NT2/D1 (cell line): ENCODE results near the gene LRRC36.

Experiments
- DNase-seq: peaks from one replicate; pipeline ENCODE4 v3.0.0-alpha.2; 2011; ENCODE audit warnings: low read depth, low spot score
- H3K27me3 ChIP-seq: 2 replicates; pipeline ENCODE4 v1.6.0; 2011; ENCODE audit warnings: mild to moderate bottlenecking; ENCODE audit not compliant: insufficient read length, insufficient read depth
- H3K36me3 ChIP-seq: 2 replicates; pipeline ENCODE4 v1.6.1; 2011; ENCODE audit warnings: mild to moderate bottlenecking, low read length, mixed read lengths; ENCODE audit not compliant: insufficient read depth, insufficient read length
- H3K4me1 ChIP-seq: 2 replicates; pipeline ENCODE4 v1.5.1; 2011; ENCODE audit not compliant: insufficient read depth, insufficient read length
- H3K4me3 ChIP-seq: 2 replicates; pipeline ENCODE4 v1.5.1; 2011; ENCODE audit warnings: low read depth; ENCODE audit not compliant: insufficient read length
- H3K9ac ChIP-seq: 2 replicates; pipeline ENCODE4 v1.6.0; 2011; ENCODE audit warnings: low read depth; ENCODE audit not compliant: insufficient read length
- H3K9me3 ChIP-seq: 2 replicates; pipeline ENCODE4 v1.5.1; 2011; ENCODE audit warnings: mild to moderate bottlenecking, low read length; ENCODE audit not compliant: insufficient read depth
- SUZ12 ChIP-seq: IDR thresholded peaks from 2 replicates; pipeline ENCODE4 v1.6.1; 2011; ENCODE audit not compliant: insufficient read length, insufficient read depth; ENCODE audit errors: extremely low read depth
- YY1 ChIP-seq: IDR thresholded peaks from 2 replicates; pipeline ENCODE4 v1.6.1; 2011; ENCODE audit not compliant: insufficient read length, insufficient read depth
- ZNF274 ChIP-seq: IDR thresholded peaks from 2 replicates; pipeline ENCODE4 v1.6.1; 2011; ENCODE audit warnings: mild to moderate bottlenecking, low read depth, low read length

The LRRC36 gene, protein sequence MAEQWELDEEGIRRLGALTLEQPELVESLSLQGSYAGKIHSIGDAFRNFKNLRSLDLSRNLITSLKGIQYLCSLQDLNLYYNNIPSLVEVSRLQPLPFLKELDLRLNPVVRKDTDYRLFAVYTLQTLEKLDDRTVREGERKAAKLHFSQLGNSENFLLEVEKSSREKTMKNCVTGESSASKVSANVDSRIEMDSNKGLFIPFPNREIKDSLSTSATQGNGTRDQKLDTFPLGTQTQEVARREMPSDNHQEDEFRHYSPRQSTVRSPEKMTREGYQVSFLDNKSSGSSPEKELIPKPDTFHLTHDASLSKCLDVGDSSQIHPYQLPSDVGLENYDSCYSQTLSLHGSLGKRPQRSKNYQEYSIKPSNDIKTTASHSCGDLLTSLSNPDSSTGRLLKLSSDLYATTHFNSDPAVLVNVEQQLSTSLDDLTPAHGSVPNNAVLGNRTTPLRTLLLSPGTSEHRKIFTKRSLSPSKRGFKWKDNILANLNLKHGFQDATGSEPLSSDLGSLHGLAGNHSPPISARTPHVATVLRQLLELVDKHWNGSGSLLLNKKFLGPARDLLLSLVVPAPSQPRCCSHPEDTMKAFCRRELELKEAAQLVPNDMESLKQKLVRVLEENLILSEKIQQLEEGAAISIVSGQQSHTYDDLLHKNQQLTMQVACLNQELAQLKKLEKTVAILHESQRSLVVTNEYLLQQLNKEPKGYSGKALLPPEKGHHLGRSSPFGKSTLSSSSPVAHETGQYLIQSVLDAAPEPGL

DNA sequence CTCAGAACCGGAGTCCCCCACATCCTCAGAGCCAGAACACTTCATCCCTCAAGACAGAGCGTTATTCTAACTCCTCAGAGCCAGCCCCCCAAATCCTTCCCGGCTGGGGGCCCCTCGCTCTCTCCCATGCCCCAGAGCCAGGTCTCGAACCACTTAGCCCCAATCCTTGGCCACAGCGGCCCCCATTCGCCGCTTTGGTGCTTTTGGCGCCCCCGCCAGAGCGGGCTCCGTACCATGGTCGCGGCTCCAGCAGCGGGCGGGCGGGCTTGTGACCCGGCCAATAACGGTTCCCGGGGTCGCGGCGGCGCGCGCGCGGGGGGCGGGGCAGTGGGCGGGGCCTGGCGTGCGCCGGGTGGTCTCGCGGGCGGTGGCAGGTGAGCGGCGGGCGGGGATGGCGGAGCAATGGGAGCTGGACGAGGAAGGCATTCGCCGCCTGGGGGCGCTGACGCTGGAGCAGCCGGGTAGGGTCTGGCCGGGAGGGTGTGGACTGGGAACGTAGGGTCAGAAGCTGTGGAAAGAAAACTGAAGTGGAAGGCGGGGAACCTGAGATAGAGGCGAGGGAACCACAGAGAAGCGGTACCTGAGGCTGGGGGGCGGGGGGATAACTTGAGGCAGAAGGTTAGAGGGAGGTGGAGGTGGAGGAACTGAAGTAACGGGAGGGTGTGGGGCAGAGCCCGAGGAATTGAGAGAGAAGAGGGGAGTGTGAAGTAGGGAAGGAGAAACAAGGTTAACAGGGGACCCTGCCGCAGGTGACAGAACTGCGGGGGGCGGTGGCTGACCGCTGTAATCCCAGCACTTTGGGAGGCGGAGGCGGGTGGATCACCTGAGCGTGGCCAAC is at the start of gene LRRC36, which contains the start of gene KCTD19:
Gene LRRC36 (plus strand): TSS at position 344 of the 838 bp plus-strand sequence. CDS start 48 bp downstream, at position 392.
Gene KCTD19 (minus strand): TSS at position 270 of the 838 bp plus-strand sequence. CDS start 34 bp downstream, at position 236.
- Histone ChIP-seq H3K9me3 (no peaks in the 10 kb centered on the region), H3K27me3 (no peaks in the 10 kb centered on the region), H3K36me3 (no peaks in the 10 kb centered on the region), H3K9ac (peak within 1 kb of the TSS; percentile 88), H3K4me3 (peak within 1 kb of the TSS; percentile 75), H3K4me1 (no peaks in the 10 kb centered on the region)
- TF ChIP-seq SUZ12 (no peak), YY1 (no peak)
- DNase-seq, result peak; percentile 85

DNA sequence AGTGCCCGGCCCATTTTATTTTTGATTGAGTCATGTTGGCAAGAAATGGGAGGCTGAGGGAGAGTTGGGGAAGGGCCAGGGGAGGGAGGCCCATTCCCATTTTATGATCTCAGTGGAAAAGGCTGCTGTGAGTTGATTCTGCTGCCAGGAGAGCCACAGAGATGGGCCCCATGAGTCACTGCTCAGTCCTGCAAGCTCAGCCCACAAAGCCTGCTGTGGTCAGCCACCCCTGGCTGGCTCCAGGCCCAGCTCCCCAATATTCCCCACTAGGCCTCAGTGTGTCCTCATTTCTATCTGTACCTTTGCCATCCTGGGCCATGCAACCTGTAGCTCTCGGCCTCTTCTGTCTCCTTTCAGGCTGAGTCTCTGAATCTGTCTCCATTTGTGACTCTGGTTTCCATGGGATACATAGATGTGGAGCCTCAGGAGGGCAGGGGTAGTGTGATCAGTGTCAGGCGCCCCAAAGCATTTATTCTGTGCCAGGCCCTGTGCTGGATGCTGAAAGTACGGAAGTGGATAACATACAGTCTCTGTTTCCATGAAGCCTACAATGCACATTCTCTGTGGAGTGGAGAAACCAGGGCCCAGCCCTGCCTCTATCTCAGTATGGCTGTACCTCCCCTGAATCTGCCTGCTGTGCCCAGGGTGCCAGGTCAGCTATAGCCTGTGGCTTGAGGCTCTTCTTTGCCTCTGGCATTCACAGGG is 49.2 kb upstream of the LRRC36 start:
- H3K9me3 ChIP-seq, result no peaks in the 10 kb centered on the region
- H3K27me3 ChIP-seq, result peaks cover 8% of the 10 kb centered on the region
- H3K4me3 ChIP-seq, result no peak overlapping the region
- DNase-seq, result no peak
- TF ChIP-seq SUZ12 (no peak), ZNF274 (no peak), YY1 (no peak)
- peaks cover 29% of the 10 kb centered on the region for H3K36me3 ChIP-seq
- H3K9ac ChIP-seq, result peak overlapping the region; percentile 28
- H3K4me1 ChIP-seq, result peaks cover 16% of the 10 kb centered on the region

GRCh38 chr16:67277999-67278772 is 48.4 kb upstream of the LRRC36 start:
- no peak for TF ChIP-seq SUZ12
- no peak for TF ChIP-seq ZNF274
- no peak for TF ChIP-seq YY1
- peaks cover 19% of the 10 kb centered on the region for H3K4me1 ChIP-seq
- H3K36me3 ChIP-seq, result peaks cover 30% of the 10 kb centered on the region
- DNase-seq, result no peak
- H3K9me3 ChIP-seq, result no peaks in the 10 kb centered on the region
- peak overlapping the region; percentile 85 for H3K4me3 ChIP-seq
- H3K9ac ChIP-seq, result peak overlapping the region; percentile 95
- peaks cover 8% of the 10 kb centered on the region for H3K27me3 ChIP-seq

DNA sequence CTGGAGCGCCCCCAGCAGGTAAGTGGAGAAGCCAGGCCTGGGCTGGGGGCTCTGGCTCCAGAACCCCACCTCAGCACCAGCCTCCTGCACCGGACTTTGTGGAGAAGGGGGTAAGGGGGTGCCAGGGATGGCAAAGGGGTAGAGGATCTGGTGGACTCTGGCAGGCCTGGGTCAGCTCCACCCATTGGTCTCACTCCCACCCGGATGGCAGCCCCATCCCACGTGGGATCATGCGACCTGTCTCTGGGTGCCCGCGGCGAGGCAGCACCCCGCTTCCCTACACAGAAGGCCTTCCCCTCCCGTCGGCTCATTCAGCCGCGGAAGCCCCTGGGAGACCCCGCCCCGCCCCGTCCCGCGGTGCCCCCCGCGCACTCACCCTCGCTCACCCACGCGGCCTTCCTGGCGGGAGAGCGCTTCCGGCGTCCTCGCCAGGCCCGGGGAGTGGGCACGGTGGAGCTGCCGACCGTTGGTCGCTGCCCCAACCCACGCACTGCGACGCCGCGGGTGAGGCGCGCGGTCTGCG is 47.8 kb upstream of the LRRC36 start:
- no peak for DNase-seq
- Histone ChIP-seq H3K4me1 (peaks cover 25% of the 10 kb centered on the region), H3K4me3 (peak overlapping the region; percentile 85), H3K27me3 (peaks cover 8% of the 10 kb centered on the region), H3K9me3 (no peaks in the 10 kb centered on the region), H3K36me3 (peaks cover 27% of the 10 kb centered on the region), H3K9ac (peak overlapping the region; percentile 95)
- TF ChIP-seq YY1, result no peak
- TF ChIP-seq ZNF274, result no peak
- no peak for TF ChIP-seq SUZ12

DNA sequence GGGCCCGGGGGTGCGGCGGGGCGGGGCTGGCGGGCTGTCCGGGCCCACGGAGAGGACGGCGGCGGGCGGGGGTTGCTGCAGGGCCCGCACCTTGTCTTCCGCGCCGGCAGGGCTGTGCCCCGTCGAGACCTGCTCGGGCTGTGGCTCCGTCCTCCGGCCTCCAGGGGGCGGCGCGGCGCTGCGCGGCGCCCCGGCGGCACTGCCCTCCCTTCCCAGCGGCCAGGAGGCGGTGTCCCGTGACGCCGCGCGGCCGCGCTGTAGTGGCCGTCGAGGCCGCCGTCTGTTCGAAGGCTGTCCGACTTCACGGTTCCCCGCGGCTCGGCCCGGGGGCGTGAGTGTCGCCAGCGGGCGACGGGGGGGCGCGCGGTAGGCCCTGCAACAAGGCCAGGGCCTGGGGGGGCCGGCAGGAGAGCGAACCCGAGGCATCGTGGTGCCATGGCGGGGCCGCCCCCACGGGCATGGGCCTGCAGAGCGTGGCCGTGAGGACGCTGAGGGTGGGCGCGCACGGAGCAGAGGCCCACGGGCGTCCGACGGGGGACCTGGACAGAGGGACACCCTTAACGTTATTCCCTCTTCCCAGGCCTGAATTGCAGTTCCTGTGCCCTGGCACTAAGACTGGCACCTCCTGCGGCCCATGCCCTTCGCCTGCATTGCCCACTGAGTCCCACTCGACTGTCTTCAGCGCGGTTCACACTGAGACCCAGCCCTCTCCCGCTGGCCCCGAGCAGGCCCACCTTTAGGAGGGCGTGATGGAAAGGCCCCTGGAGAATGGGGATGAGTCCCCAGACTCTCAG is 47.1 kb upstream of the LRRC36 start, which contains the start of gene PLEKHG4:
Gene PLEKHG4 (plus strand): TSS at position 237 of the 794 bp plus-strand sequence. CDS start 513 bp downstream, at position 750.
- H3K9ac ChIP-seq, result peak within 1 kb of the TSS; percentile 95
- H3K4me1 ChIP-seq, result peaks cover 26% of the 10 kb centered on the region
- TF ChIP-seq ZNF274 (no peak), YY1 (no peak), SUZ12 (no peak)
- H3K4me3 ChIP-seq, result peak within 1 kb of the TSS; percentile 85
- H3K9me3 ChIP-seq, result no peaks in the 10 kb centered on the region
- DNase-seq, result peak; percentile 63
- peaks cover 27% of the 10 kb centered on the region for H3K36me3 ChIP-seq
- H3K27me3 ChIP-seq, result peaks cover 8% of the 10 kb centered on the region
